GM19025 (cell line): Measurements from ENCODE around the gene KCNQ1.
"Not testable (repeated sequence)": the region's sequence is repeated elsewhere in the genome, so short reads cannot be mapped to it uniquely, and the experiment has no call there.

Experiments used
- ATAC-seq: cut with Tn5 transposase; IDR thresholded peaks from one replicate; pipeline ENCODE4 v1.9.1; 2021; ENCODE audit warnings: mild to moderate bottlenecking, low read depth, moderate library complexity; ENCODE audit not compliant: unreplicated experiment

The KCNQ1 gene

DNA sequence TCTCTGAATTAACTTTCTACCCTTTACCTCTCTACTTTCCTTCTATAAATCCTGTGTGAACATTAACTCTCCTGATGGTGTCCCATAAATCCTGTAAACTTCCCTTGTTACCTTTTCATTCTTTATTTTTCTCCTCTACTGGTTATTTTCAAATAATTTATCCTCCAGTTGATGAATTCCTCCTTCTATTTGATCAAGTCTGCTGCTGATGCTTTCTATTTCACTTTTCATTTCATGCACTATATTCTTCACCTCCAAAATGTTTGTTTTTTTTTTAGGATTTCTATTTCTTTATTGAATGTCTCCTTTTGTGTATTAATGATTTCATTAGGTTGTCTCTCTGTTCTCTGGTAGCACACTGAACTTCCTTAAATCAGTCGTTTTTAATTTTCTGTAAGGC lies 186.4 kb downstream of the KCNQ1 start:
- no peak for ATAC-seq

DNA sequence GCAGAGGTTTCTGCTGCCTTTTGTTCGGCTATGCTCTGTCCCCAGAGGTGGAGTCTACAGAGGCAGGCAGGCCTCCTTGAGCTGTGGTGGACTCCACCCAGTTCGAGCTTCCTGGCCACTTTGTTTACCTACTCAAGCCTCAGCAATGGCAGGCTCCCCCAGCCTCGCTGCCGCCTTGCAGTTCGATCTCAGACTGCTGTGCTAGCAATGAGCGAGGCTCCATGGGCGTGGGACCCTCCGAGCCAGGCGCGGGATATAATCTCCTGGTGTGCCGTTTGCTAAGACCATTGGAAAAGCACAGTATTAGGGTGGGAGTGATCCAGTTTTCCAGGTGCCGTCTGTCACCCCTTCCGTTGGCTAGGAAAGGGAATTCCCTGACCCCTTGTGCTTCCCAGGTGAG lies 195.0 kb downstream of the KCNQ1 start:
- not testable (repeated sequence) for ATAC-seq

DNA sequence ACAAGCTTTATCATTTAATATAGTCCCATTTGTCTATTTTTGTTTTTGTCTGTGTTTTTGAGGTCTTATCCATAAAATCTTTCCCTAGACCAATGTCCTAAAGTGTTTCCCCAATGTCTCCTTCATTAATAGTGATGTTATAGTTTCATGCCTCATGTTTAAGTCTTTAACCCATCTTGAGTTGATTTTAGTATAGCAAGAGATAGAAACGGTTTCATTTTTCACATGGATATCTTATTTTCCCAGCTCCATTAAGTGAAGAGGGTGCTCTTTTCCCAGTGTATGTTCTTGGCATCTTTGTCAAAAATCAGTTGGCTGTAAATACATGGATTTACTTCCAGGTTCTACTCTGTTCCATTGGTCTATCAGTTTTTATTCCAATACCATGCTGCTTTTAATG lies 196.8 kb downstream of the KCNQ1 start:
- ATAC-seq, result no peak

DNA sequence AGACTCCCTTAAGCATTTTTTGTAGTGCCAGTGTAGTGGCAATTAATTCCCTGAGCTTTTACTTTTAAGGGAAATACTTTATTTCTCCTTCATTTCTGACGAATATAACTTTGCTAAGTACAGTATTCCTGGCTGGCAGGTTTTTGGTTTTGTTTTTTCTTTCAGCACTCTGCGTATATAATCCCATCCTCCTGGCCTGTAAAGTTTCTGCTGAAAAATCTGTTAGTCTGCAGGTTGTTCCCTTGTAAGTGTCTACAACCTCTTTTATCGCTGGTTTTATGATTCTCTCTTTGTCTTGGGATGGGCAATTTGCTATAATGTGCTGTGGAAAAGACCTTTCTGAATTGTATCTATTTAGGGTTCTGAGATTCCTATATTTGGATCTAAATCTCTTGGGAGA lies 198.9 kb downstream of the KCNQ1 start:
- no peak for ATAC-seq

DNA sequence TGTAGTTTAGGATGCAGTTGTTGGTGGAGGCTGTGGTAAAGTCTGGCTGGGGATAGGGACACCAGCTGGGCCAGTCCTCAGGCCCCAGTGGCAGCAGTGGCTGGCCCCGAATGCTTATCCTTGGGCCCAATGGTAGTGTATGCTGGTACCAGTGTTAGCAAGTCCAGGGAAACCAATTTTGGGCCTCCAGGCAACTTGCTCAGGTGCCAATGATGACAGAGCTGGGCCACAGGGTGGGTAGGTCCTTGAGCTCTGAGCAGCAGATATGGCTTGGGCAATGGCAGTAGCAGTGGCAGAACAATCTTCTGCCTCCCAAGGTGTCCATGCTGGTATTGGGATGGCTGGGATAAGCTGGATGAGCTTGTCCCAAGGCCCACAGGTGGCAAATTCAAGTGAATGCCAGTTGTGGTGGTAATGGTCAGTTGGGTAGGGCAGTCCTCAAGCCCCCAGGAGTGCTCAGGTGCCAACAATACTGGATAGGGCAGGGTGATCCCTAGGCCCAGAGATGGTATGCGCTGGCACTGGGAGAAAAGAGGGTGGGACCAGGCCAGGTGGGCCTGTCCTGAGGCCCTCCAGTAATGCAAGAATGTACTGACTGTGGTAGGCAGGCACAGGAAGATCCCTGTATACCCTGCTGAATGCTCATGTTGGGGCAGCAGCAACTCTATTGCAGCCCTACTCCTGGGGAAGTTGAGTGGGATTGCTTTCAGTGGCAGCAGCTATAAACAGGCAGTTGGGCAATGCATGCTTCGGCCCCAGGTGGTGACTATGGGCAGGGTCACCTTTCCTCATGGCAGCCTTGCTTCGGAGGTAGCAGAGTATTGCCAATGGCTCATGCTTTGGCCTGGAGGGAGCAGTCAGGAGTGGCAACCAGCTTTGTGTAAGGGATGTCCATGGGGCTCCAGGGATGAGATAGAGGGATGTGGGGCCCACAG lies 200.3 kb downstream of the KCNQ1 start:
- ATAC-seq, result no peak

DNA sequence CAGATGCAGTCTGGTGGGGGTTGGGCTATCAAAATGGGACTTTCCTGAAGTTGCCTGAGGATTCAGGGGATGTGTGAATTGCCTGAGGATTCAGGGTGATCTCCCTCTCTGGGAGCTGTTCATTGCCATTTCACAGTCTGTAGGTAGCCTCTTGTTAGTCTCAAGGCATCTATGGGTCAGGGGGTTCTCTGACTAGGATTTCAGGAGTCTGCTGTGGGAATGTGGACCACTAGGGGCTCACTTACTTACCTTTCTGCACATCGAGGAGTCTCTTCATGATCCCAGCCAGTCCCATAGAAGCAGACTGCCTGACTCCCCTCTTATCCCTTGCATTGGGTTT lies 200.9 kb downstream of the KCNQ1 start:
- ATAC-seq, result no peak

DNA sequence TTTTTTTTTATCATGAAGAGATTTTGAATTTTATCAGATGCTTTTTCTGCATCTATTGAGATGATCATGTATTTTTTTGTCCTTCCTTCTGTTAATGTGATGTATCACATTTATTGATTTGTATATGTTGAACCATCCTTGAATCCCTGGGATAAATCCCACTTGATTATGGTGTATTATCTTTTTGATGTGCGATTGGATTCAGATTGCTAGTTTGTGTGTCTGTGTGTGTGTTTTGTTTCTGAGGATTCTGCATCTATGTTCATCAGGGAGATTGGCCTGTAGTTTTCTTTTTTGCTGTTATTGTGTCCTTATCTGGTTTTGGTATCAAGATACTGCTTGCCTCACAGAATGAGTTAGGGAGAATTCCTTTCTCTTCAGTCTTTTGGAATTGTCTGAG lies 202.4 kb downstream of the KCNQ1 start:
- no peak for ATAC-seq

DNA sequence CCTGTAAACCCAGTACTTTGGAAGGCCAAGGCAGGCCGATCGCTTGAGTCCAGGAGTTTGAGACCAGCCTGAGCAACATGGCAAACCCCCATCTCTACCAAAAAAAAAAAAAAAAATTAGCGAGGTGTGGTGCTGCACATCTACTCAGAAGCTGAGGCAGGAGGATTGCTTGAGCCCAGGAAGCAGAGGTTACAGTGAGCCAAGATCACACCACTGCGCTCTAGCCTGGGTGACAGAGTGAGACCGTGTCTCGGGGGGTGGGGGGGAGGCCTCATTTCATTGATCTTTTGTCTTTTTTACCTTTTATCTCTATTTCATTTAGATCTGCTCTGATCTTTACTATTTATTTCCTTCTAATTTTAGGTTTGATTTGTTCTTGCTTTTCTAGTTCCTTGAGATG lies 203.1 kb downstream of the KCNQ1 start:
- no peak for ATAC-seq

DNA sequence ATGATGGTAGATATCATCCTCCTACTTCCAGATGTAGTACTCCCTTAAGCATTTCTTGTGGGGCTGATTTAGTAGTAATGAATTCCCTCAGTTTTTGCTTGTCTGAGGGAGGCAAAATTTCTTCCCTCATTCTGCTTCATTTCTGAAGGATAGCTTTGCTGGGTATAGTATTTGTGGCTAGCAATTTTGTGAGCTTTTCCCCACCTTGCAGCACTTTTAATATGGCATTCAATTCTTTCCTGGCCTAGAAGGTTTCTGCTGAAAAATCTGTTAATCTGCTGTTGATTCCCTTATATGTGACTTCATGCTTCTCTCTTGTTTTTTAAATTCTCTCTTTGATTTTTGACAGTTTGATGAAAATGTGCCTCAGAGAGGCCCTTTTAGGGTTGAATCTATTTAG lies 204.6 kb downstream of the KCNQ1 start:
- ATAC-seq, result no peak

DNA sequence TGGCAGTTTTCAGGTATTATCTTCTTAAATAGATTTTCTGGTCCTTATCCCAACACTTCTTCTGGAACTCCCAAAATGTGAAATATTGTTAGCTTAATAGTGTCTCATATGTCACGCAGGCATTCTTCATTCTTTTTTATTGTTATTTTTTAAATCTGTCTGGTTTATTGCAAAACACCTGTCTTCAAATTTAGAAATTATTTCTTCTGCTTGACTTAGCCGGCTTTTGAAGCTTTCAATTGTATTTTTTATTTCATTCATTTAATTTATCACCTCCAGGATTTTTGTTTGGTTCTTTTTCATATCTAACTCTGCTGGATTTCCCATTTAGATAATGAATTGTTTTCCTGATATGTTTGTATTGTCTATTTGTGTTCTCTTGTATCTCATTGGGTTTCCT lies 205.0 kb downstream of the KCNQ1 start:
- no peak for ATAC-seq

DNA sequence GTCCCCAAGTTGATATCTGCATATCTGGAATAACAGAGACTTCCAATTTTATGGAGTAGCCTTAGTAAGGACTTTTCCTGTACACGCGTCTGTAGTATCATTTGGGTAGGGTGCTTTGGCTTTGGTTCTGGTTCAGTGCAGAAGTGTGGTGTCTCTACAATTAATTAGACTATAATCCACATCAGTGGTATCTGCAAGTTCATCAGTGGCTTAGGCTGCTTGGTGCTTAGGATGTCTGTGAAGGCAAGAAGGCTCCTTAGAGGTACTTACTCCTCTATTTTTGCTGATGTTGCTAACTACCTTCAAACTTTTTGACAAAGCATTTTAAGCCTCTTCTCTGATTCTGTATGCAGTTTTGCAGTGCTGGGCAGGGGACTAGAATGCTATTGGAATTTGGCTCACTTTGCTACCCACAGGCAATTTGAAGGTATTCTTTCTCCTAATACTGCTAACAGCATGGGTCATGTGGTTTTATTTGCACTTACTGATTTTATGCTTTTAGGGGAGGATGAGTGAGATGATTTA lies 205.6 kb downstream of the KCNQ1 start:
- no peak for ATAC-seq

DNA sequence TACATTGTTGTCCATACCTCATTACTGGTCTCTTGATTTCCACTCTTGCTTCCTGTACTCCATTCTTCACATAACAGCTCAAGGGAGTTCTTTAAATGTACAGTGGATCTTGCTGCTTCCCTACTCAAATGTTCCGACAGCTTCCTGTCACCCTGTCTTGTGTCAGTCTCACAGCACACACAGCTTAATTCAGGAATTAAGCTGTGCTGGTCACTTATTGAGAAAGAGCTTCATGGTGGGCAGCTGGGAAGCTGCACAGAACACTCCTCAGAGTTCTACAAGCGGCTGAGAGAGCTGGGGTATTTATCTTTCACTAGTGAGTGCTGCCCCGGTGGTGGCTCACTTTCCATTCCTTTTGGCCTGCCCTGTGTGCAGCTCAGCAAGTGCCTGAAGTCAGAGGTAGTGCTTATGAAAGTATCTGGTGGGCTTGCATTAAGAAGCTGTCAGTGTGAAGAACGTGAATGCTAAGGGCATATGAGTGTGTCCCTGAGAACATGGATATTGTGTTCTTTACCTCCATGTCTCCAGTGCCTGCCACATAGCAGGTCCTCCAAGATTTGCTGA lies 206.3 kb downstream of the KCNQ1 start:
- ATAC-seq, result no peak

DNA sequence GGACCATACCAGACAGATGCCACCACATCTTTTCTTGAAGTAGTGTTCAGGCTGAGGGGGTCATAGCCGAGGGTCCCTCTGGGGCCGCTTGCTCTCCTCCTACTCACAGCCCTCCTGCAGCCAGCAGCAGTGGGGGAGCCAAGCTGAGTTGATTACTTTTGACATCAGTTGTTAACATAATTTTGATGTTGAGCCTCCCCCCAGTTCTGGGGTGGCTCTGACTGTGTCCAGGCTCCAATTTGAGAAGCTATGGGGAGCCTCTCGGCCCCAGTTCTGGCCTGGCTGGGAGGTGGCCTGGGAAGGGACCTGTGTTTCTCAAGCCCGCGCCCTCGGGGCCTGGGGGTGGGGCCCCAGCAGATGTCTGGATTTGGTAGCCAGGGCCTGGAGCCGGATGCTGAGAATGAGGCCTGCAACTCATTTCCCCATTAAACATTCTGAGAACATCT lies 207.0 kb downstream of the KCNQ1 start:
- ATAC-seq, result no peak

DNA sequence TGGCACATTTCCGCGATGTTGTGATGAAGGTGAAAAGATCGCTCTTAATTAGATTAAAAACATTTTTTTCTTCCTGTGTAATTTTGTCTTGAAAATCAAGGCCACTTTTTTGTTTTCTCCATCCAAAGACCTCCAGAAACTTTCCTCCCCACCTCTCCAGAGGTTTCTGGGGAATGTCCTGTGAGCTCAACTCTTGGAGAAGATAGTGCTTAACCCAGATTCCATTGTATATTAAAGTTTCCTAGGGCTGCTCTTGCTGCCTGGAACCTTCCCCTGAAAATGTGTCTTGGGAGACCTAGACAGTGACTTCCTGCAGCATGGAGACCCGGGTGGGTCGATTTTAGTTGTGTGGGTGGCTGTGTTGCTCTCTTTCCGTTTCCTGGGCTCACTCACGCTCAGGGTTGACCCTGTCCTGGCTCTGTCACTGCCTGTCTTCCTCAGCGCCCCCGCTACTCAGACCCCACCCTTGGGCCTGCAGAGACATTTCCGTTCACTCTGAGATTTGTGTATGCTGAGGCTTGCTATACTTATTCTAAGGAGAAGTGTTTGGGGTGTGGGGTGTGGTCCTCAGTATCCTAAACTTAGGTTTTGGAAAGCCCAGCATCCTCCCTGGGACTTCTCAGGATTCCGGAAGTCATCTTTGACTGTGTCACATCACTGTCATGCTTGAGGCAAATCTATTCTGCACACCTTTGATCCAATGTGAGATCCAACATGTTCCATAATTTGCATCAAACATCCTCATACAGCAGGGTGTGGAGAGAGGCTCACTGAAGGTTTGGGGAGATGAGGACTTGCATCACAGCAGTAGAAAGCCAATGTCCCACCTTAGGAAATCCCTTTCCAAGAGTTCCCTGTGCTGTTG lies 207.8 kb downstream of the KCNQ1 start:
- no peak for ATAC-seq

DNA sequence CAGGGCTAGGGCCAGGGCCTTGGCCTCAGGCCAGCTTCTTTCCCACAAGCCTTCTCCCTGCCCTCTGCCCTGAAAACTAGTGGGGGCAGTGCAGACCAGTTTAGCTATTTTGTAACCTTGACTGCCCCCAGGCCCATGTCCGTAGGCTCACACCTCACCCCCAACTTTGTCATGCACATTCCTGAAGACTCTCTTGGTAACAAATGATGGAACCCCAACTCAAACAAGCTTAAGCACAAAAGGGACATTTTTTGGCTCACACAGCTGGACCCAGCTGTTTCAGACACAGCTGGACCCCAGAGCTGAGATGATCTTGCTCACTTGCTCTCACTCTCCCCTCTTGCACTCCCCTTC lies 208.4 kb downstream of the KCNQ1 start:
- ATAC-seq, result no peak

DNA sequence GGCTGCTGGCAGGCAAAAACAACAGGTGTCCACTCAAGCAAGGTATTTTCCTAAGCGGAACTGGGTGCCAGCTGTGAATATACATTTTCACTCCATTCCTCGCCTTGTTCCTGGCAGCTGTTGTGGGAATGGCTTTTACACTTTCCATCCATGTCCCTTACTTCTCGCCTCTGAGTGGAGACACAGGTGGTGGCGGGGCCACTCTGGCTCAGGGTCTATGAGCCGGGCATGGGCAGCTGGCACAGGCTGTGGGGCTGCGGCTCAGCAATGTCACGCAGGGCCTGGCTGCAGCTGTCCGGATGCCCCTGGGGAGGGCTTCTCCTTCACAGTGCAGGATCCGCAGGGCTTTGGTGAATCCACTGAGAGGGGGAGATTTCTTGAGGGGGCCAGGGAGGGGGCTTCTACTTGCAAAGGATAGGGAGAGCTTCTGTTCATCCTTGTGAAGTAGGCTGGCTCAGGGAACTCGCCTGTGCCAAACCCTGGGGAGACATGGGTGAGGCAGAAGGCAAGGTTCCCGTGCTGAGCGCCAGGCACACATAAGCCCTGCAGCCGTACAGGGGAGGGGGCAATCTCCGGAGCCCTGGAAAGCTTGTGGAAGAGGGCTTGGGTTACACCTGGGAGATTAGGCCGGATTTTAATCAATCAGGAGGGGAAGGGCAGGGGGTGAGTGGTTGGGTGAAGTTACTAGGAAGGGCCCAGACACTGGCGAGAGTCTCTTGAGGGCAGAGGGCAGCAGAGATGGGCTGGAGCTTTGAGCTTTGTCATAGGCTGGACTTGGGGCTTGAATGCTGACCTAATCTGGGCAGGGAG lies 209.3 kb downstream of the KCNQ1 start:
- ATAC-seq, result no peak

DNA sequence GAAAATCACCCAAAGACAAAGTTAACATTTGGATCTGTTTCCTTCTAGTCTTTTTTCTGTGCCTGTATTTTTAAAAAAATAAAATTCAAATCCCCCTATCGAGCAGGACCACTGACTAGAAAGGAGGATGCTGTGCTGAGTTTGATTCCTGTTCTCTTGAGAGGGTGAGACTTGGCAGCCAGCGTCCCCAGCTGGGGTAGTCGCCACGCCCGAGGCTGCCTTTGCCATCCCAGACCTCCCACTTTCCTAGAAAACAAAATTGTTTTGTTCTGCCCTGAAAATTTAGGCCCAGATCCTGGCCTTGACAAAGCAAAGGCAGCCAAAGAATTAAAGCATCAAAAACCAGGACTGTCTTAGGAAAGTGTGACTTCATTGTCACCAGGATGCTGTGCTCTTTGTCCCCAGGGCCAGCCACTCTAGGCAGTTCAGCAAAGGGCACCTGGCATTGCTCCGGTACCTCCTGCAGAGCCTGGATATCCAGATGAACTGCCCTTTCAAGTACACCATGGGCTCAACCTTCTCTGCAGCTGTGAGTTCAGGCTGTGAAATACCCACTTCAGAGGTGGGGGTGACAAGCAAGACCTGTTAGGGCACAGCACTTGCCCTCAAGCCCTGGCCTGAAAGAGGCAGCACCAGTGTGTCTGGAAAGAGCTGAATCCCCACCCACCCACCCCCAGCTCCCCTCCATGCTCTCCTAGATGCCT lies 210.4 kb downstream of the KCNQ1 start:
- ATAC-seq, result no peak

DNA sequence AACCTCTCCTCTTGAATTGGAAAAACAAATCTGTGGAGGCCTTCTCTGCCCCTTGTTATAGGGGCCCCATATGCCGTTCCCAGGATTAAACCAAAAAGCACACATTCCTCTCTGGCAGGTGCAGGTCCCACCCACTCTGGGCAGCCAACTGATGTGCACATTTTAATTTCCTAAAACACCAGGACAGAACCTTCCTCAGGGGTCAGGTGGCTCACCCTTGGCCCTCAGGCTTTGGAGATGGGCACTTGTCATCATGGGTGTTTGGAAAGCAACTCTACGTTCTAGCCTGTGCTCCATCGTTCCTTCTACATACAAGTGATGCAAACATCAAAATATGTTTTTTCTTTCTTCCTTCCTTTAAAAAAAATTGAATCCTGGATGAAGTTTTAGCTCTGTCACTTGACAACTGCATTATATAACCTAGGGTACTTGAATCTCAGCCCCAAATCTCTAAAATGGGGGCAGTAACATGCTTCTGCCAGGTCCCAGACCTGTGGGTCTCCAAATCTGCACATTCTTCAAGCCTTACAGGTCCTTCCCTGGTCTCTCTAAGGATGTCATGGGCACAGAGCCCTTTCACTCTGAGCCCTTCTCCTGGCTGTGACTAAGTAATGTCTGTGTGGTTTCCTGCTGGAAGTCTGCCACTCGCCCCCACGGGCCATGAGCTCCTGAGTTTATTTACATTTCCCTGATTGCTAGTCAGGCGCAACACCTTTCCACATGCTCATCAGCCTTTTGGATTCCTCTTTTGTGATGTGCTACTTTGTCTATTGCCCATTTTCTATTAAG lies 211.2 kb downstream of the KCNQ1 start:
- no peak for ATAC-seq

DNA sequence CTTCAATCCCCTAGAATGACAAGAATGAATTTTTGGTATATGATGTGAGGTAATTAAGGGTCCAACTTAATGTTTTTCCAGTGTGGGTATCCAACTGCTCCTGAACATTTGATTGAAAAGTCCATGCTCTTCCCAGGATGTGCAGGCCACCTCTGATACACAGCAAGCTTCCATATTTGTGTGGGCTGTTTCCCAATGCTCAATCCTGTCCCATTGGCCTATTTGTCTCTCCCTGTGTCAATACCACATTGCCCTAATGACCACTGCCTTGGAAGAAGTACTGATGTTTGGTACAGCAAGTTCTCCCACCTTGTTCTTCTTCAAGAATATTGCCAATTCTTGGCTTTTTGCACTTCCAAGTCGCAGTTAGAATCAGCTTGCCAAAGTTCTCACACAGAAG lies 212.1 kb downstream of the KCNQ1 start:
- ATAC-seq, result no peak
